Loucy (cell line): ENCODE data around the gene ZNF524.

Experiments used
- H2AFZ ChIP-seq: fragments of 200-600 bp; sonication (generic); 2 replicates; pipeline ENCODE4 v1.6.0; 2016; ENCODE audit warnings: antibody characterized with exemption, mild to moderate bottlenecking, low read length, moderate library complexity
- H3F3A ChIP-seq: fragments of 200-600 bp; 2 replicates; pipeline ENCODE4 v1.6.0; 2016; ENCODE audit warnings: antibody characterized with exemption, low read depth, mild to moderate bottlenecking
- H3K27me3 ChIP-seq: fragments of 200-600 bp; sonication (generic); 2 replicates; pipeline ENCODE4 v1.6.1; 2014; ENCODE audit warnings: low read length, mild to moderate bottlenecking; ENCODE audit not compliant: insufficient read depth, poor library complexity, severe bottlenecking
- H3K36me3 ChIP-seq: fragments of 200-600 bp; sonication (generic); 2 replicates; pipeline ENCODE4 v1.6.1; 2016; ENCODE audit warnings: low read length; ENCODE audit not compliant: insufficient read depth
- H3K4me1 ChIP-seq: fragments of 200-600 bp; sonication (generic); 2 replicates; pipeline ENCODE4 v1.5.1; 2014; ENCODE audit warnings: low read length, mild to moderate bottlenecking; ENCODE audit not compliant: insufficient read depth, poor library complexity, severe bottlenecking
- H3K4me2 ChIP-seq: fragments of 200-600 bp; sonication (generic); 2 replicates; pipeline ENCODE4 v1.6.0; 2014; ENCODE audit warnings: antibody characterized with exemption, low read length, low read depth, mild to moderate bottlenecking; ENCODE audit not compliant: poor library complexity, severe bottlenecking
- H3K4me3 ChIP-seq: fragments of 200-600 bp; sonication (generic); 2 replicates; pipeline ENCODE4 v1.5.1; 2014; ENCODE audit warnings: low read length, mild to moderate bottlenecking, mixed read lengths; ENCODE audit not compliant: poor library complexity, severe bottlenecking
- H3K79me2 ChIP-seq: fragments of 200-600 bp; sonication (generic); 2 replicates; pipeline ENCODE4 v1.6.1; 2014; ENCODE audit warnings: low read length; ENCODE audit not compliant: insufficient read depth
- H3K9ac ChIP-seq: fragments of 200-600 bp; sonication (generic); 2 replicates; pipeline ENCODE4 v1.6.0; 2014; ENCODE audit warnings: mild to moderate bottlenecking, low read depth, low read length, moderate library complexity; ENCODE audit not compliant: poor library complexity, severe bottlenecking
- H3K9me2 ChIP-seq: fragments of 200-600 bp; sonication (generic); replicated peaks from 2 replicates; pipeline ENCODE4 v1.6.1; 2016; ENCODE audit warnings: low read depth, low read length, mixed read lengths
- H3K9me3 ChIP-seq: fragments of 200-600 bp; sonication (generic); 2 replicates; pipeline ENCODE4 v1.6.1; 2014; ENCODE audit warnings: mild to moderate bottlenecking, antibody characterized with exemption, low read length, low read depth; ENCODE audit not compliant: insufficient read depth
- H4K20me1 ChIP-seq: fragments of 200-600 bp; sonication (generic); 2 replicates; pipeline ENCODE4 v1.6.0; 2014; ENCODE audit warnings: antibody characterized with exemption, low read length, mild to moderate bottlenecking; ENCODE audit not compliant: insufficient read depth, poor library complexity, severe bottlenecking
- EZH2phosphoT487 ChIP-seq: fragments of 200-600 bp; IDR thresholded peaks from 2 replicates; pipeline ENCODE4 v1.6.1; 2018; ENCODE audit warnings: antibody characterized with exemption, mild to moderate bottlenecking, moderate library complexity, borderline replicate concordance
- TF ChIP-seq, protein P1 (sequence below): fragments of 200-600 bp; sonication (generic); conservative IDR thresholded peaks from 2 replicates; pipeline ENCODE4 v1.5.1; 2014; ENCODE audit warnings: mild to moderate bottlenecking, antibody characterized with exemption, low read length

ZNF524 gene, protein sequence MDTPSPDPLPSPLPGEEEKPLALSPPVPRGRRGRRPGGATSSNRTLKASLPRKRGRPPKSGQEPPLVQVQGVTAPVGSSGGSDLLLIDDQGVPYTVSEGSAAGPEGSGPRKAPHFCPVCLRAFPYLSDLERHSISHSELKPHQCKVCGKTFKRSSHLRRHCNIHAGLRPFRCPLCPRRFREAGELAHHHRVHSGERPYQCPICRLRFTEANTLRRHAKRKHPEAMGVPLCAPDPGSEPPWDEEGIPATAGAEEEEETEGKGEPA

DNA sequence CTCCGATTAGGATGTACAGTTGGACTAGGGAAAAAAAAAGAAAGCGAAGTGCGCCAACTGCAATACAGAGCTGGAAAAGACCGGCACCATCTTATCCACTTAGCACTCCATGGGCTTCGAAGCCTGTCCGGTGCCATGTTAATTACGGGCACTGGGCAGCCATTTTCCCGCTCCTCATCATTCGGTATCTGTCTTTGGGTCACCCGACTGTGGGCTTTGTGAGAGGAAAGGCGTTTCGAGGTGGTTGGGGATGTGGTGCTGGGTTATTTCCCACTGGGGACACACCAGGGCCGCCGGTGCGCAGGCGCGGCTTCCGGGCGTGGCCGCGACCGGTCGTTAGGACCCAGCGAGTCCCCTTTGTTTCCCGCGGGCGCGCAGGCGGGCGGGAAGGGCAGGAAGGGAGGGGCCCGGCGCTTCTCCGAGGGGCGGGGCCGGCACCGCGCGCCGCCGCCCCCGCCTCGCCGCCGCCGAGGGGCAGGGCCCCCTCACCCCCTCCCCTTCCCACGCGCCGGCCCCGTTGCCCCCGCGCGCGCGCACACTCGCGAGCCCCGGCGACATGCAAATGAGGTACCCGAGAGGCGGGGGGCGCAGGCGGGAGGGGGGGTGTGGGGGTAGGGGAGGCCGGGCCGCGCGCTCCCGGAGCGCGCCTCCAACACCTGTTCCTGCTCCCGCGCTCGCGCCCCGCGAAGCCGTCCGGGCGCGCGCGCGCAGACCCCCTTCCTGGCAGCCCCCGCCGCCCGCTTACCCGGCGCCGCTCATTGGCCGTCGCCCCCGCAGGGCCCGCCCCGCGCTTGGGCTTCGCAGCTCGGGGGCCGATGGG lies at the start of gene ZNF524:
ZNF524 (plus strand) TSS at position 447 of the 820 bp plus-strand sequence. CDS start 1,825 bp downstream, outside the sequence.
- TF ChIP-seq EZH2phosphoT487: no peak
- TF ChIP-seq, protein P1, sequence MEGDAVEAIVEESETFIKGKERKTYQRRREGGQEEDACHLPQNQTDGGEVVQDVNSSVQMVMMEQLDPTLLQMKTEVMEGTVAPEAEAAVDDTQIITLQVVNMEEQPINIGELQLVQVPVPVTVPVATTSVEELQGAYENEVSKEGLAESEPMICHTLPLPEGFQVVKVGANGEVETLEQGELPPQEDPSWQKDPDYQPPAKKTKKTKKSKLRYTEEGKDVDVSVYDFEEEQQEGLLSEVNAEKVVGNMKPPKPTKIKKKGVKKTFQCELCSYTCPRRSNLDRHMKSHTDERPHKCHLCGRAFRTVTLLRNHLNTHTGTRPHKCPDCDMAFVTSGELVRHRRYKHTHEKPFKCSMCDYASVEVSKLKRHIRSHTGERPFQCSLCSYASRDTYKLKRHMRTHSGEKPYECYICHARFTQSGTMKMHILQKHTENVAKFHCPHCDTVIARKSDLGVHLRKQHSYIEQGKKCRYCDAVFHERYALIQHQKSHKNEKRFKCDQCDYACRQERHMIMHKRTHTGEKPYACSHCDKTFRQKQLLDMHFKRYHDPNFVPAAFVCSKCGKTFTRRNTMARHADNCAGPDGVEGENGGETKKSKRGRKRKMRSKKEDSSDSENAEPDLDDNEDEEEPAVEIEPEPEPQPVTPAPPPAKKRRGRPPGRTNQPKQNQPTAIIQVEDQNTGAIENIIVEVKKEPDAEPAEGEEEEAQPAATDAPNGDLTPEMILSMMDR: no peak
- peaks cover 26% of the 10 kb centered on the region for H3K79me2 ChIP-seq
- H2AFZ ChIP-seq: peak within 1 kb of the TSS; percentile 78
- no peaks in the 10 kb centered on the region for H3K36me3 ChIP-seq
- H4K20me1 ChIP-seq: peaks cover 6% of the 10 kb centered on the region
- peak within 1 kb of the TSS; percentile 97 for H3K9ac ChIP-seq
- H3K4me2 ChIP-seq: peak within 1 kb of the TSS; percentile 95
- H3K4me1 ChIP-seq: peaks cover 30% of the 10 kb centered on the region
- peaks cover 4% of the 10 kb centered on the region for H3F3A ChIP-seq
- H3K9me2 ChIP-seq: no peaks in the 10 kb centered on the region
- no peaks in the 10 kb centered on the region for H3K9me3 ChIP-seq
- H3K4me3 ChIP-seq: peak within 1 kb of the TSS; percentile 74
- no peaks in the 10 kb centered on the region for H3K27me3 ChIP-seq

DNA sequence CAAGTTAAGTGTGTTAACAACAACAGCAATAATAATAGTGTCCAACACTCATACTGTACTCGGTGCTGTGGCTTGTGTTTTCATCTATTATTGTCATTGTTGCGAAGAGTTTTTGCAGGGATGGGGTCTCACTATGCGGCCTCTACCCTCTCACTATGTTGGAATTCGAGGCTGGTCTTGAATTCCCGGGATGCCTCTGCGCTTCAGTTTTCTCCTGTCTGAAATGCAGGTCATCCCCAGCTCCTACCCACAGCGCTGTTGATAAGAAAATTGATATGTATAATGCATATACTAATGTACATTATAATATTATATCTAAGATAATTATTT lies 49.8 kb upstream of the ZNF524 start:
- no peaks in the 10 kb centered on the region for H3K27me3 ChIP-seq
- H3K9me3 ChIP-seq: no peaks in the 10 kb centered on the region
- no peak overlapping the region for H2AFZ ChIP-seq
- no peaks in the 10 kb centered on the region for H3F3A ChIP-seq
- H3K9me2 ChIP-seq: no peaks in the 10 kb centered on the region
- no peaks in the 10 kb centered on the region for H3K79me2 ChIP-seq
- TF ChIP-seq, protein P1: no peak
- no peak for TF ChIP-seq EZH2phosphoT487
- no peaks in the 10 kb centered on the region for H4K20me1 ChIP-seq
- H3K36me3 ChIP-seq: no peaks in the 10 kb centered on the region
- no peak overlapping the region for H3K4me2 ChIP-seq
- no peak overlapping the region for H3K9ac ChIP-seq
- no peaks in the 10 kb centered on the region for H3K4me1 ChIP-seq
- H3K4me3 ChIP-seq: no peak overlapping the region

- H4K20me1 ChIP-seq: no peaks in the 10 kb centered on the region
- no peak overlapping the region for H3K4me3 ChIP-seq
- no peaks in the 10 kb centered on the region for H3K27me3 ChIP-seq
- H3K9me2 ChIP-seq: no peaks in the 10 kb centered on the region
- no peak overlapping the region for H3K4me2 ChIP-seq
- H3K4me1 ChIP-seq: no peaks in the 10 kb centered on the region
- H3K36me3 ChIP-seq: no peaks in the 10 kb centered on the region
- H3K9ac ChIP-seq: no peak overlapping the region
- no peaks in the 10 kb centered on the region for H3K79me2 ChIP-seq
- H3K9me3 ChIP-seq: no peaks in the 10 kb centered on the region
- no peaks in the 10 kb centered on the region for H3F3A ChIP-seq
- TF ChIP-seq, protein P1: no peak
- no peak for TF ChIP-seq EZH2phosphoT487
- no peak overlapping the region for H2AFZ ChIP-seq
These were observed 47.9 kb upstream of the ZNF524 start for GRCh38 chr19:55552206-55552605.
